ENCODE results near the gene CACFD1.

GRCh38 chr9:133470427-133470924 is 10.7 kb downstream of the CACFD1 start:
- TF ChIP-seq SNAI2 (CRISPR knock-in tag; IDR thresholded peaks at IDR 0.05), result no peak
- no peak for TF ChIP-seq GLIS3 (CRISPR knock-in tag; IDR thresholded peaks at IDR 0.05)

All from SK-N-SH treated with all-trans-retinoic acid at 6 μM for 48 hours (cell line).